AG10803 (cell line): ENCODE measurements around the gene C5.

Source experiments
- DNase-seq: peaks from one replicate; pipeline ENCODE4 v3.0.0; 2010; ENCODE audit warnings: low read depth
- H3K4me3 ChIP-seq: 2 replicates; pipeline ENCODE4 v1.5.1; 2011; ENCODE audit warnings: mild to moderate bottlenecking, low read length, control low read depth
- TF ChIP-seq, protein P1 (sequence below): conservative IDR thresholded peaks from 2 replicates; pipeline ENCODE4 v1.5.1; 2011; ENCODE audit warnings: mild to moderate bottlenecking, low read length, control low read depth, inconsistent platforms

C5 gene

DNA sequence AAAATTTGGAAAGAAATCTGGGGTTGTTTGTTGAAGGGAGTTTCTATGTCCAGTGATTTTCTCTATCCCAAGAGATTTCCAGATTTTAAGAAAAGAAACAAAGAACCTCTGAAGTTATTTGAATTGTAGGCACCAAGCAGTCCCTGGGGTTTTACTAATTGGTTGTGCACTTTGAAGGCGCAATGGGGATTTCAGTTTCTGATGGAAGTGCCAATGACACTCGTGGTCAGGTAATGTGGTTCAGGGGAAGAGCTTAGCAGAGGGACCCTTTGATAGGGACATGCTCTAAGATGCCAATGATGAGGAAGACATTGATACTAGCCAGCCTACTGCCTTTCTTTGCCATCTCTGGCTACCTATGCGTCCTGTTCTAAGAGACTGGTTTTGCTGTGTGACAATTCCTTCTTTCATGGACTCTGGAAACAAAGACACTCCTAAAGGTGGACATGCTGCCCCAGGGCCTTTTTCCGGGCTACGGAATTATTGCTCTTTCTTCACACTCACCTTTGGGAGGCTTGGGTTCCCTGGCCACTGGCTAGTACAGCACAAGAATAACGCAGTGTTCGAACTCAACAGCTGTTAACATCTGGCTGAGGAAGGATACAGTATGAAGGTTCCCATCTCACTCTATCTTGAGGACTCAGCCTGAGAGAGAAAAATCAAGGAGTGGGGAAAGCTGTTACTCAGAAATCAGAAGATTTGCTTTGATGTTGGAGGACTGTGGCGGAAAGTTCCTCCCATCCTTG is 116.6 kb downstream of the C5 start:
- no peak for DNase-seq
- TF ChIP-seq, protein P1, sequence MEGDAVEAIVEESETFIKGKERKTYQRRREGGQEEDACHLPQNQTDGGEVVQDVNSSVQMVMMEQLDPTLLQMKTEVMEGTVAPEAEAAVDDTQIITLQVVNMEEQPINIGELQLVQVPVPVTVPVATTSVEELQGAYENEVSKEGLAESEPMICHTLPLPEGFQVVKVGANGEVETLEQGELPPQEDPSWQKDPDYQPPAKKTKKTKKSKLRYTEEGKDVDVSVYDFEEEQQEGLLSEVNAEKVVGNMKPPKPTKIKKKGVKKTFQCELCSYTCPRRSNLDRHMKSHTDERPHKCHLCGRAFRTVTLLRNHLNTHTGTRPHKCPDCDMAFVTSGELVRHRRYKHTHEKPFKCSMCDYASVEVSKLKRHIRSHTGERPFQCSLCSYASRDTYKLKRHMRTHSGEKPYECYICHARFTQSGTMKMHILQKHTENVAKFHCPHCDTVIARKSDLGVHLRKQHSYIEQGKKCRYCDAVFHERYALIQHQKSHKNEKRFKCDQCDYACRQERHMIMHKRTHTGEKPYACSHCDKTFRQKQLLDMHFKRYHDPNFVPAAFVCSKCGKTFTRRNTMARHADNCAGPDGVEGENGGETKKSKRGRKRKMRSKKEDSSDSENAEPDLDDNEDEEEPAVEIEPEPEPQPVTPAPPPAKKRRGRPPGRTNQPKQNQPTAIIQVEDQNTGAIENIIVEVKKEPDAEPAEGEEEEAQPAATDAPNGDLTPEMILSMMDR, result no peak
- no peak overlapping the region for H3K4me3 ChIP-seq

DNA sequence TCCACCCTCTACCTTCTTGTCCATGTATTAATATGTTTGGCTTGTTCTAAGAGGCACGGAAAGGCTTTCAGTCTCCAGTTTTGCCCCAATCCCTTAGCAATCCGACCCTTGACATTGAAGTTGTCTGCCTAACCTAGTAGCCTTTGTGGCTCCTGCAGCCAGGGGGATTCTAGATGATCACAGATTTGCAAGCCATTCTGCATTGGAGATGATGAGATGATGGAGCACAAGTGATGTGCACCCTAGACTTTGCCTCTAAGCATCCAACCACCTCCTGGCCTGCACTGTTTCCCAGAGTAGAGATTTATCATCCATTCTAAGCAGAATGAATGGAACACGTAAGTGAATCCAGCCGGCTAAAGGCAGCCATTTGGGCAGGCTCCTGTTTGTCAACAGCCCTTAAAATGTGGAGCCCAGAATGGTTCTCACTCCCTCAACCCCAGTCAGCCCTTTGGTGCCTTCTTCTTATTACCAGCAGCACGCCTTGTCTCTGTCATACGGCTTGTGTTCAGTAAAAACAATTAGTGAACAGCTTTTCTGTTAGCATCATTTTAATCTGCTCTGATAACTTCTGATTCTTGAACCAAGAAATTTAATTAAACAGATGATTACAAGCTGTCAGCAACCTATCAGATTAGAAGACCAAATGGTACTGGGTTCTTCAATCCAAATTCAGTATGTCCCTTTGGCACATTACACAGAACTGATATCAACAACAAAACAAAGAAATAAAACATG is 117.8 kb downstream of the C5 start:
- no peak overlapping the region for H3K4me3 ChIP-seq
- TF ChIP-seq, protein P1, result no peak
- no peak for DNase-seq

DNA sequence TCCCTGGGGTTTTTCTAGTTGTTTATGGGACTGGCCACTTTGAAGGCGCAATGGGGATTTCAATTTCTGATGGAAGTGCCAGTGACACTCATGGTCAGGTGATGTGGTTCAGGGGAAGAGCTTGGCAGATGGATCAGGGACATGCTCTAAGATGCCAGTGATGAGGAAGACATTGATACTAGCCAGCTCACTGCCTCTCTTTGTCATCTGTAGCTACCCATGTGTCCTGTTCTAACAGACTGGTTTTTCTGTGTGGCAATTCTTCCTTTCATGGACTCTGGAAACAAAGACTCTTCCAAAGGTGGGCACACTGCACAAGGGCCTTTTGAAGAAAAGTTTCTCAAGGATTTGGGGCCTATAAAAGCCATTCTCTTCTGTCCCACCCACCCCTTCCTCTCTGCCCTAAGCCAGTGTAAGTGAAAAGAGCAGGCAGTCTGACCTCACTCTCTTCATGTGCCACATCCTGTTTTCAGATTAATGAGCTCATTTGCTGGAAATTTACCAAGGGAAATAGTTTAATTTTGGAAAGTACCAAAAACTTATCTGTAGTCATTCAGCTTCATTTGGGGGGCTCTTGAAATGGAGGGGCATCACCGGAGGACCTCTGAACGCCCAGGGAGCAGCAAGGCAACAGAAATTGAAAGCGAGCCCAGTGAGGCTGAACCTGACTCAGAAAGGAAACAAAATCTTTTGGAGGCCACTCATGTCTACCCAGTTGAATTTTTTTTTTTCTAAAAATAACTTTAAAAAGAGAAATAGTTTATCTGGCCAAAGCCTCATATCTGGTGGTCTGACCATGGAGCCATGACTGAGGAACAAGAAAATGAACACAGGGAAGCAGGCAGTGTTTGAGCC is 118.6 kb downstream of the C5 start:
- peak; percentile 67 for DNase-seq
- TF ChIP-seq, protein P1, result no peak
- H3K4me3 ChIP-seq, result no peak overlapping the region

DNA sequence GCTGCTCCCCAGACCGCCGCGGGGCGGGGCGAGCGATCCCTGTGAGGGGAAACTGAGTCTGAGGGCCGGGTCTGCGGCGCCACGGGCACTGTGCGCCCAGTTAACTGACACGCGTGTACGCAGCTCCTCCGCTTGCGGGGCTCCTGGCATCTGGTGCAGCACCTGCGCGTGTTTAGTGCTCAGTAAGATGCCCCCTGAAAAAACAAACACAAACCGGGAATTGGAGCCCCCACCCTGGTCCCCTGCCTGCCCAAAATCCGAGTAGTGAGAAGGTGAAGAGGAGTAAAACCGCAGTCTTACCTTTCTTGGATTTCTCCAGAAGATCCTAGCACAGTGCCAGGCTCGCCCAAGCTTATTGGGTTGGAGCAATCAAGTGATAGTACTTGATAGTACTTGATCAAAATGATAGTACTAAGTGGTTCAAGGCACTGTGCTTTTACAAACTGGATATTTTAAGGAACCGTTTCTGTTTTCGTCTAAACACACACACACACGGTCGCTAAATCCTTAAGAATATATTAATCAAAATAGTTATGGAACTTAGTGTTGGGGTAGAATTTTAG is 120.8 kb downstream of the C5 start:
- TF ChIP-seq, protein P1, result no peak
- H3K4me3 ChIP-seq, result peak overlapping the region; percentile 57
- DNase-seq, result no peak

DNA sequence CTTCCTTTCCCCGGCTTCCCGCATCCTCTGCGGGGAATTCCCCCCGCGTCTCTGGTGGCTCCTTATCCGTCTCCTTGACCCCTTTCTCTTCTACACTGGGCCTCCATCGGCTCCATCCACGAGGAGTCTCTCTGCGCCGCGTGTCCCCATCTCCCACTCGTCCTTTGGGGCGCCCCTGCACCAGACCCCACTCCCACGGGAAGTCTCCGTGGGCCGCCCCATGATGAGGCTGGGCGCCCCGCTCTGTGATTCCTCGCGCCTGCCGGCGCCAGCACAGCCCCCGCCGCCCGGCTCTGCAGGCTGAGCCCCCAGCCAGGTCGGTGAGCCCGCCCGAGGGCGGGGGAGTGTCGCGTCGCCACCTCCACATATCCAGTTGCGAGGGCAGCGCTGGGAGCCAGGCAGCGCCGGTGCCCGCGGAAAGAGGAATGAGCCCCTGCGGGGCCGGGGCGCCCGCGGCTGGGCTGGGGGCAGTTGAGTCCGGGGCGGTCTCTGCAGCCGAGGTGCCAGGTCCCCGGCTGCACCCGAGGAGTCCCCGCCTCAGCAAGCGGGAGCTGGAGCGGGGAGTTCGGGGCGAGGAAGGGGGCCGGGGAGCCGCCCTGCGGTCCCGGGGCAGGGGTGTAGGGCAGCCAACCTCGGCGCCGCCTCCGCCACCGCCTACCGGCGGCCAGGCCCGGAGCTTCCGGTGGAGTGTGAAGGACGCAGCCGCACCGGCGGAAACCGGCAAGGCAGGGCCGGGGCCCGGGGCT is 121.4 kb downstream of the C5 start:
- peak overlapping the region; percentile 57 for H3K4me3 ChIP-seq

DNA sequence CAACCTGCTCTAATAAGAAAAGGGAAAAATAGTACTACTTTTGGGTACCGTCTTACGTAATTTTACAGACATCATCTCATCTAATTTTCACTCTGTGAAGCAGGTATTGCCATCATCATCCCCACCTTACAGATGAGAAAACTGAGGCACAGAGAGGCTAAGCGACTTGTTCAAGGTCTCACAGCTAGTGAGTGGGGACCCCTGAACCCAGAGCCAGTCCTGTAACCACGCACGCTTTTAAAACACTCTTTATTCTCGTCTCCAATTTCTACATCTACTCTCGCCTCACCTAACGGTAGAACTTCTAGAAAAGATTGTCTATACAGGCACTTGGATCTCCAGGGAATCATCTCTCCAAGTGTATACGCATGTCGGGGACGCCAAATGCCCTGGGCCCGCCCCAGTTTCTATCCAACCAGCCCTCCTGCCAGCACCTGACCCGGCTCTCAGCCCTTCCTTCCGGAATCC is 122.0 kb downstream of the C5 start:
- TF ChIP-seq, protein P1, result no peak
- DNase-seq, result no peak
- H3K4me3 ChIP-seq, result peak overlapping the region; percentile 57

More for the DNA sequence above, 121.4 kb downstream of the C5 start:
- DNase-seq, result peak; percentile 42
- TF ChIP-seq, protein P1, result no peak
